BJ (cell line): ENCODE results near the gene UGCG. TPM values are rescaled to one million over a fixed set of nuclear protein-coding genes. Genes with fewer than 3 reads are reported as not detected.

Source experiments
- CTCF ChIA-PET: fragments of 350-600 bp; formaldehyde crosslinking; extraction: SDS; loops from one replicate; lab custom pipeline; 2021; ENCODE audit warnings: antibody characterized with exemption, inconsistent platforms; lab: Yijun Ruan, JAX
- POLR2A ChIA-PET: fragments of 300-600 bp; sonication (Branson Sonifier 250); formaldehyde crosslinking; extraction: SDS; loops from one replicate; lab custom pipeline; 2021; ENCODE audit warnings: antibody characterized with exemption; lab: Charles Lee
- DNase-seq: peaks from one replicate; pipeline ENCODE4 v3.0.0-alpha.2; 2011; ENCODE audit warnings: low read depth
- H3K27me3 ChIP-seq: 2 replicates; pipeline ENCODE4 v1.6.0; 2011; ENCODE audit warnings: low read length; ENCODE audit not compliant: control insufficient read depth, insufficient read depth
- H3K36me3 ChIP-seq: 2 replicates; pipeline ENCODE4 v1.5.1; 2011; ENCODE audit warnings: low read length; ENCODE audit not compliant: control insufficient read depth, insufficient read depth
- H3K4me3 ChIP-seq: 2 replicates; pipeline ENCODE4 v1.5.1; 2011; ENCODE audit warnings: low read depth, mild to moderate bottlenecking, control low read depth, low read length
- polyA plus RNA-seq: library from polyadenylated mRNA; depleted of rRNA; stranded (reverse); fragments of >200 nt; gene quantifications from 2 replicates; pipeline ENCODE4 v1.2.3, GENCODE V29; 2011
- TF ChIP-seq, protein P1 (sequence below): IDR thresholded peaks from 2 replicates; pipeline ENCODE4 v1.5.1; 2011; ENCODE audit warnings: low read depth, mild to moderate bottlenecking, control low read depth, inconsistent platforms, low read length, moderate library complexity; ENCODE audit not compliant: insufficient read depth

The UGCG gene
- polyA plus RNA-seq, 1 experiment = 34.3 TPM

DNA sequence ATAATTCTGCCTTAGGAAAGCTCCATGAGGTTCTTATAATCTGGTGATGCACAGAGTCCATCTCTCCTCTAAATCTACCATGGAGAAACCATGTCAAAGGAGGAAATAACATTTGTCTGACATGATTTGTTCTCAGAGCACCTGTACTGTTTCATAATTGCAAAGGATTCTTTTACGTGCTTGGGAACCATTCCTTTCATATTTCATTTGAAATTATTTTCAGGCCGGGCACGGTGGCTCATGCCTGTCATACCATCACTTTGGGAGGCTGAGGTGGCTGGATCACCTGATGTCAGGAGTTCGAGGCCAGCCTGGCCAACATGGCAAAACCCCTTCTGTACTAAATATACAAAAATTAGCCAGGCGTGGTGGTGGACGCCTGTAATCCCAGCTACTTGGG lies 65.4 kb downstream of the UGCG start:
- H3K27me3 ChIP-seq = no peaks in the 10 kb centered on the region
- TF ChIP-seq, protein P1, sequence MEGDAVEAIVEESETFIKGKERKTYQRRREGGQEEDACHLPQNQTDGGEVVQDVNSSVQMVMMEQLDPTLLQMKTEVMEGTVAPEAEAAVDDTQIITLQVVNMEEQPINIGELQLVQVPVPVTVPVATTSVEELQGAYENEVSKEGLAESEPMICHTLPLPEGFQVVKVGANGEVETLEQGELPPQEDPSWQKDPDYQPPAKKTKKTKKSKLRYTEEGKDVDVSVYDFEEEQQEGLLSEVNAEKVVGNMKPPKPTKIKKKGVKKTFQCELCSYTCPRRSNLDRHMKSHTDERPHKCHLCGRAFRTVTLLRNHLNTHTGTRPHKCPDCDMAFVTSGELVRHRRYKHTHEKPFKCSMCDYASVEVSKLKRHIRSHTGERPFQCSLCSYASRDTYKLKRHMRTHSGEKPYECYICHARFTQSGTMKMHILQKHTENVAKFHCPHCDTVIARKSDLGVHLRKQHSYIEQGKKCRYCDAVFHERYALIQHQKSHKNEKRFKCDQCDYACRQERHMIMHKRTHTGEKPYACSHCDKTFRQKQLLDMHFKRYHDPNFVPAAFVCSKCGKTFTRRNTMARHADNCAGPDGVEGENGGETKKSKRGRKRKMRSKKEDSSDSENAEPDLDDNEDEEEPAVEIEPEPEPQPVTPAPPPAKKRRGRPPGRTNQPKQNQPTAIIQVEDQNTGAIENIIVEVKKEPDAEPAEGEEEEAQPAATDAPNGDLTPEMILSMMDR = no peak
- ChIA-PET CTCF (interaction anchor here (0.6 to 0.9 kb wide), 2 partner anchors 9 to 65 kb away, joined by 3 read pairs; no protein-coding TSS in a partner anchor), POLR2A (no interaction called here)
- no peaks in the 10 kb centered on the region for H3K36me3 ChIP-seq
- no peak overlapping the region for H3K4me3 ChIP-seq
- DNase-seq = no peak

DNA sequence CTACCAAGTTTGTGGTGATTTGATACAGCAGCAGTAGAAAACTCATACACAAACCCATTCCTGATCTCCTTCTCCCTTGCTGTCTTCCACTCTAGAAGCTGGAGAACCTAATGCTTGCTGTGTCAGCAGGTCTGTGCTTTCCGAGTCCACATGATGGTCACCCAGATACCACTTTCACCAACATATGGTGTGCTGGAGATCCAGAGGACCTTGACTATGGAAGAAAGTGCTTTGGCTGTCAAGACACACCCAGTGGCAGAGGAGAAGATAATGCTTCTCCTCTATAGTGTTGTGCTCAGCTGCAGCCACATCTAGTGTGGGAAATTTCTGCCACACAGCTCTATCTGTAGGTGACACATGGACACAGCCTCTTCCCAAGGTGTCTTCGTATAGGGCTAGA lies 67.4 kb downstream of the UGCG start:
- Histone ChIP-seq H3K36me3 (no peaks in the 10 kb centered on the region), H3K4me3 (no peak overlapping the region), H3K27me3 (no peaks in the 10 kb centered on the region)
- CTCF ChIA-PET = no interaction called here
- POLR2A ChIA-PET = no interaction called here
- TF ChIP-seq, protein P1 = no peak
- no peak for DNase-seq

DNA sequence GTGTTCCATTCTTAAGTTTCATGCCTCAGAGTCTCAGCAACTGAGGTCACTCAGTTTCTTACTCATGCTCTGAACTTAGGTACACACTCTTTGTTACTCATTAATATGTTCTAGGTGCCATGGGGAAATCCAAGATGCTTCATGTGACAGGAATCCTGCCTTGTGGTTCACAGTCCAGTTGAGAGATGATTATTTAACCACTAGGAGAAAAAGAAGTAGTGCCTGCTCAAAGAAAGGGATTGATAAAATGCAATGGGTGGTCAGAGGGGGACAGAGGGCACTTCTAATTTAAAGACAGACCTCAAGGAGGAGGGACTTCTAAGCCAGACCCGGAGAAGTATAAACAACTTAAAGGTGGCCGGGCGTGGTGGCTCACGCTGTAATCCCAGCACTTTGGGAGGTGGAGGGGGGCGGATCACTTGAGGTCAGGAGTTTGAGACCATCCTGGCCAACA lies 69.0 kb downstream of the UGCG start:
- no peaks in the 10 kb centered on the region for H3K36me3 ChIP-seq
- no peaks in the 10 kb centered on the region for H3K27me3 ChIP-seq
- DNase-seq = peak; percentile 82
- POLR2A ChIA-PET = no interaction called here
- no peak overlapping the region for H3K4me3 ChIP-seq
- CTCF ChIA-PET = interaction anchor here (1.6 kb wide), 1 partner anchor 109 kb away, joined by 5 read pairs; no protein-coding TSS in a partner anchor
- TF ChIP-seq, protein P1 = 0 out of 2 replicates have a peak, but pooled peaks have one; percentile 3

DNA sequence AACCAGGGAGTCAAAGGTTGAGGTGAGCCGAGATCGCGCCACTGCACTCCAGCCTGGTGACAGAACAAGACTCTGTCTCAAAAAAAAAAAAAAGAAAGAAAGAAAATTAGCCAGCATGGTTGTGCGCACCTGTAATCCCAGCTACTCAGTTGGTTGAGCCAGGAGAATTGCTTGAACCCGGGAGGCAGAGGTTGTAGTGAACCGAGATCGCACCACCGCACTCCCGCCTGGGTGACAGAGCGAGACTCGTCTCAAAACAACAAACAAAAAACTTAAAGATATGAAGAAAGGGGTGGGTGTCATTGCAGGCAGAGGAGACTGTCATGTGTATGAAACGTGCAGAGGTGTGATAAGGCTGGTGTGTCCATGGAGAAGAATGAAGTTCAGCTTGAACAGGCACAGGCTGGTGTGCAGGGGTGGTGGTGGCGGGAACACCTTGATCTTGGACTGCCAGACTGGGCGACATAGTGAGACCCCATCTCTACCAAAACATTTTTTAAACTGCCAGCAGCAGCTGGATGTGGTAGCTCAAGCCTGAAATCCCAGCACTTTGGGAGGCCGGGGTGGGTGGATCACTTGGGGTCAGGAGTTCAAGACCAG lies 69.6 kb downstream of the UGCG start:
- H3K27me3 ChIP-seq = no peaks in the 10 kb centered on the region
- POLR2A ChIA-PET = no interaction called here
- H3K36me3 ChIP-seq = no peaks in the 10 kb centered on the region
- no peak for DNase-seq
- CTCF ChIA-PET = interaction anchor here (0.6 to 1.6 kb wide), 3 partner anchors 69 to 365 kb away, joined by 4 to 5 read pairs (median 5); no protein-coding TSS in a partner anchor
- TF ChIP-seq, protein P1 = no peak
- no peak overlapping the region for H3K4me3 ChIP-seq

DNA sequence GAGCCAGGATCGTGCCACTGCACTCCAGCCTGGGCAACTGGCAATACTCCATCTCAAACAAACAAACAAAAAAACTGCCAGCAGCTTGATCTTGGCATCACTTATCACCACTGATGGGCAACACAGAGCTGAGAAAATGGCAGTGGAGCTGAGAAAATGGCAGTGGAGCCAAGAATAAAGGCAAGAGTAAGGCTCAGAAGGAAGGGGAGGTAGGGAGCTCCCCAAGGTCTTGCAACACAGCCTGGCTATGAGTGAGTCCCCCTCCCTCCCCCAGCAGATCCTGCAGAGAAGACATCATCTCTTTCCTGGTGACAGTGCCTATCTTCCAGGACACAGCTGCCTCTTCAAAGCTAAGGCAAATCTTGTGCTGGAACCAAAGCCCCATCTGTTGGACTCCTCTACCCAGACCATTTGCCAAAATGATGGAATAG lies 70.3 kb downstream of the UGCG start:
- ChIA-PET CTCF (interaction anchor here (0.6 to 1.7 kb wide), 6 partner anchors 10 to 366 kb away, joined by 3 to 5 read pairs (median 4); no protein-coding TSS in a partner anchor), POLR2A (no interaction called here)
- H3K27me3 ChIP-seq = no peaks in the 10 kb centered on the region
- no peak for DNase-seq
- no peak overlapping the region for H3K4me3 ChIP-seq
- H3K36me3 ChIP-seq = no peaks in the 10 kb centered on the region
- TF ChIP-seq, protein P1 = no peak
